HepG2 (cell line): ENCODE results near the gene PLPPR3. TPM values are rescaled to one million over a fixed set of nuclear protein-coding genes. Genes with fewer than 3 reads are reported as not detected.

Experiments
- BCL6 ChIP-seq: IDR thresholded peaks from 2 replicates; pipeline ENCODE4 v1.6.1; 2016; ENCODE audit warnings: missing genetic modification reagents, missing compliant biosample characterization
- IKZF4 ChIP-seq: sonication (generic); formaldehyde crosslinking; IDR thresholded peaks from 2 replicates; pipeline ENCODE4 v1.5.1; 2020; ENCODE audit warnings: borderline replicate concordance, mild to moderate bottlenecking, low read depth, missing genetic modification reagents; ENCODE audit errors: not compliant biosample characterization
- REXO4 ChIP-seq: sonication (generic); formaldehyde crosslinking; IDR thresholded peaks from 2 replicates; pipeline ENCODE4 v1.8.0; 2022; ENCODE audit warnings: missing genetic modification reagents, mild to moderate bottlenecking, borderline replicate concordance
- RXRB ChIP-seq: IDR thresholded peaks from 2 replicates; pipeline ENCODE4 v1.6.1; 2016; ENCODE audit warnings: borderline replicate concordance, missing genetic modification reagents, missing compliant biosample characterization
- TAF15 ChIP-seq: fragments of 200-400 bp; formaldehyde crosslinking; IDR thresholded peaks from one replicate; pipeline ENCODE4 v1.6.1; 2018; ENCODE audit warnings: mild to moderate bottlenecking, low read depth, low read length; ENCODE audit not compliant: poor library complexity, severe bottlenecking
- TRIM24 ChIP-seq: sonication (generic); formaldehyde crosslinking; IDR thresholded peaks from 2 replicates; pipeline ENCODE4 v1.8.0; 2022; ENCODE audit warnings: mild to moderate bottlenecking, missing genetic modification reagents
- UBTF ChIP-seq: sonication (generic); formaldehyde crosslinking; IDR thresholded peaks from 2 replicates; pipeline ENCODE4 v1.4.0; 2020; ENCODE audit warnings: mild to moderate bottlenecking, missing genetic modification reagents
- ZBED4 ChIP-seq: sonication (generic); formaldehyde crosslinking; IDR thresholded peaks from 2 replicates; pipeline ENCODE4 v1.4.0; 2020; ENCODE audit warnings: missing genetic modification reagents, borderline replicate concordance
- ZNF569 ChIP-seq: sonication (generic); formaldehyde crosslinking; IDR thresholded peaks from 2 replicates; pipeline ENCODE4 v1.5.0; 2020; ENCODE audit warnings: mild to moderate bottlenecking, missing genetic modification reagents, moderate library complexity, borderline replicate concordance
- ZXDC ChIP-seq: sonication (generic); formaldehyde crosslinking; IDR thresholded peaks from 2 replicates; pipeline ENCODE4 v1.5.0; 2020; ENCODE audit warnings: mild to moderate bottlenecking, missing genetic modification reagents
- polyA plus RNA-seq, 8 experiments: library from polyadenylated mRNA; depleted of rRNA in 3 of 8; stranded (reverse) in 7 of 8; unstranded in 1 of 8; fragments of >200 nt; fragmentation: Illumina TruSeq in 4 of 8; extraction: Trizol in 4 of 8; gene quantifications; 2 replicates each; pipeline versions ENCODE4 v1.2.1 to v1.2.3, GENCODE V29; 2011 to 2016; ENCODE audit warnings: low read depth in 4 of 8, missing spikeins in 1 of 8, mixed read lengths in 1 of 8; ENCODE audit not compliant: insufficient read depth in 1 of 8
- total RNA-seq, 5 experiments: library from RNA; depleted of rRNA; stranded (reverse); fragments of >200 nt; fragmentation: Illumina TruSeq; extraction: Trizol; gene quantifications; 2 replicates each; pipeline ENCODE4 v1.2.3, GENCODE V29; 2016; ENCODE audit warnings: low read depth in 1 of 5
- TF ChIP-seq, protein P1 (sequence below): IDR thresholded peaks from 2 replicates; pipeline ENCODE4 v1.6.1; 2016; ENCODE audit warnings: low read depth, missing genetic modification reagents, missing compliant biosample characterization
- TF ChIP-seq, protein P2 (sequence below): IDR thresholded peaks from 2 replicates; pipeline ENCODE4 v1.6.1; 2016; ENCODE audit warnings: low read depth, borderline replicate concordance

Gene PLPPR3
- total and polyA plus RNA-seq, 2 of the 13 experiments (the other 11 are each of a cell fraction or from before 2014, with no cell fraction given), result 0.07 to 0.16 TPM

- TF ChIP-seq, protein P1, sequence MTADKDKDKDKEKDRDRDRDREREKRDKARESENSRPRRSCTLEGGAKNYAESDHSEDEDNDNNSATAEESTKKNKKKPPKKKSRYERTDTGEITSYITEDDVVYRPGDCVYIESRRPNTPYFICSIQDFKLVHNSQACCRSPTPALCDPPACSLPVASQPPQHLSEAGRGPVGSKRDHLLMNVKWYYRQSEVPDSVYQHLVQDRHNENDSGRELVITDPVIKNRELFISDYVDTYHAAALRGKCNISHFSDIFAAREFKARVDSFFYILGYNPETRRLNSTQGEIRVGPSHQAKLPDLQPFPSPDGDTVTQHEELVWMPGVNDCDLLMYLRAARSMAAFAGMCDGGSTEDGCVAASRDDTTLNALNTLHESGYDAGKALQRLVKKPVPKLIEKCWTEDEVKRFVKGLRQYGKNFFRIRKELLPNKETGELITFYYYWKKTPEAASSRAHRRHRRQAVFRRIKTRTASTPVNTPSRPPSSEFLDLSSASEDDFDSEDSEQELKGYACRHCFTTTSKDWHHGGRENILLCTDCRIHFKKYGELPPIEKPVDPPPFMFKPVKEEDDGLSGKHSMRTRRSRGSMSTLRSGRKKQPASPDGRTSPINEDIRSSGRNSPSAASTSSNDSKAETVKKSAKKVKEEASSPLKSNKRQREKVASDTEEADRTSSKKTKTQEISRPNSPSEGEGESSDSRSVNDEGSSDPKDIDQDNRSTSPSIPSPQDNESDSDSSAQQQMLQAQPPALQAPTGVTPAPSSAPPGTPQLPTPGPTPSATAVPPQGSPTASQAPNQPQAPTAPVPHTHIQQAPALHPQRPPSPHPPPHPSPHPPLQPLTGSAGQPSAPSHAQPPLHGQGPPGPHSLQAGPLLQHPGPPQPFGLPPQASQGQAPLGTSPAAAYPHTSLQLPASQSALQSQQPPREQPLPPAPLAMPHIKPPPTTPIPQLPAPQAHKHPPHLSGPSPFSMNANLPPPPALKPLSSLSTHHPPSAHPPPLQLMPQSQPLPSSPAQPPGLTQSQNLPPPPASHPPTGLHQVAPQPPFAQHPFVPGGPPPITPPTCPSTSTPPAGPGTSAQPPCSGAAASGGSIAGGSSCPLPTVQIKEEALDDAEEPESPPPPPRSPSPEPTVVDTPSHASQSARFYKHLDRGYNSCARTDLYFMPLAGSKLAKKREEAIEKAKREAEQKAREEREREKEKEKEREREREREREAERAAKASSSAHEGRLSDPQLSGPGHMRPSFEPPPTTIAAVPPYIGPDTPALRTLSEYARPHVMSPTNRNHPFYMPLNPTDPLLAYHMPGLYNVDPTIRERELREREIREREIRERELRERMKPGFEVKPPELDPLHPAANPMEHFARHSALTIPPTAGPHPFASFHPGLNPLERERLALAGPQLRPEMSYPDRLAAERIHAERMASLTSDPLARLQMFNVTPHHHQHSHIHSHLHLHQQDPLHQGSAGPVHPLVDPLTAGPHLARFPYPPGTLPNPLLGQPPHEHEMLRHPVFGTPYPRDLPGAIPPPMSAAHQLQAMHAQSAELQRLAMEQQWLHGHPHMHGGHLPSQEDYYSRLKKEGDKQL (CRISPR knock-in tag), result peak; percentile 49; the same call in 1 of the 2 replicates
- TF ChIP-seq TAF15 (no peak), ZNF569 (no peak), ZXDC (CRISPR knock-in tag) (no peak), BCL6 (CRISPR knock-in tag) (peak; percentile 48), IKZF4 (CRISPR knock-in tag) (no peak), UBTF (CRISPR knock-in tag) (peak; percentile 57), ZBED4 (CRISPR knock-in tag) (peak; percentile 84), REXO4 (CRISPR knock-in tag) (no peak), RXRB (peak; percentile 78; the same call in 1 of the 2 replicates), TRIM24 (no peak)
- TF ChIP-seq, protein P2, sequence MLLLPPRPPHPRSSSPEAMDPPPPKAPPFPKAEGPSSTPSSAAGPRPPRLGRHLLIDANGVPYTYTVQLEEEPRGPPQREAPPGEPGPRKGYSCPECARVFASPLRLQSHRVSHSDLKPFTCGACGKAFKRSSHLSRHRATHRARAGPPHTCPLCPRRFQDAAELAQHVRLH (CRISPR knock-in tag), result peak; percentile 90; the same call in 1 of the 2 replicates
Observed at GRCh38 chr19:778910-779653, 42.7 kb downstream of the PLPPR3 start (continued).
